Heart left ventricle (tissue), 13 donors: ENCODE data around the gene NREP.

Experiments used
- POLR2A ChIP-seq, 2 donors: fragments of 450-650 bp; IDR thresholded peaks; one replicate each; pipeline ENCODE4 v1.6.1; 2017; ENCODE audit warnings: antibody characterized with exemption in 2 of 2, mild to moderate bottlenecking in 2 of 2, moderate library complexity in 2 of 2
- TF ChIP-seq, protein P1 (sequence below), 12 donors: fragments of 200-600 bp; sonication (generic) in 4 of 12; IDR thresholded peaks; one replicate each; pipeline versions ENCODE4 v1.5.0 to v1.8.0; 2018 to 2022; ENCODE audit warnings: antibody characterized with exemption in 12 of 12, mild to moderate bottlenecking in 5 of 12
- donor health status: ischemic (EF 13 %, LVEDD 7.1; RV severe dilation, severe dysfunction).
- donor health status: DM: no; HTN: yes; CAD: no.
- donor health status: DM: no; HTN: no; CAD: no.
- donor health status: ischemic (EF 25% LVEDD 6.9; RV normal size, moderate dysfunction).
- donor health status: ischemic (EF 25% LVEDD 5.7; RV mildly dilated, moderate dysfunction).
- donor health status: ischemic (EF 35%, LVEDD 5.7; RV mildly dilated, moderate dysfunction).
- donor health status: nonischemic (EF 11% LVEDD 7.7; RV severe dilation, severe dysfunction).
- donor health status: DM: yes; HTN: yes; CAD: no.
- donor health status: PGD.
- donor health status: ischemic (EF 29% LVEDD 5.4; RV normal size, mild dysfunction).
- donor health status: nonischemic (EF 23%, LVEDD 6.1; RV moderate dilation, normal function).

DNA sequence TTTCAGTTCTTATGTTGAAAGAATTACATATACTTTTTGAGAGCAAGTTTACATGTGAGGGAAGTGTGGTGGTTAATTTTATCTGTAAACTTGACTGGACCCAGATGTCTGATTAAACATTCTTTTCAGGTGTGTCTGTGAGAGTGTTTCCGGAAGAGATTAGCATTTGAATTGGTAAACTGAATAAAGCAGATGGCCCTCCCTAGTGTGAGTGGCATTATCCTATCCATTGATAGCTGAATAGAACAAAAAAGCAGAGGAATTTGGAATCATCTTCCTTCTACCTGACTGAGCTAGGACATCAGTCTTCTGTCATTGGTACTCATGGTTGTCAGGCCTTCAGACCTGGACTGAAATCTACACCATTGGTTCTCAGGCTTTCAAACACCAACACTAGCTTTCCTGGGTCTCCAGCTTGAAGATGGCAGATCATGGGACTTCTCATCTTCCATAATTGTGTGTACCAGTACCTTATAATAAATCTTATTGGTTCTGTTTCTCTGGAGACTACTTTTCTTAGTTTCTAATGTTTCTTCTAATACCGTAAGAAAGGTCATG, 36.6 kb downstream of the NREP start:
- TF ChIP-seq, protein P1, sequence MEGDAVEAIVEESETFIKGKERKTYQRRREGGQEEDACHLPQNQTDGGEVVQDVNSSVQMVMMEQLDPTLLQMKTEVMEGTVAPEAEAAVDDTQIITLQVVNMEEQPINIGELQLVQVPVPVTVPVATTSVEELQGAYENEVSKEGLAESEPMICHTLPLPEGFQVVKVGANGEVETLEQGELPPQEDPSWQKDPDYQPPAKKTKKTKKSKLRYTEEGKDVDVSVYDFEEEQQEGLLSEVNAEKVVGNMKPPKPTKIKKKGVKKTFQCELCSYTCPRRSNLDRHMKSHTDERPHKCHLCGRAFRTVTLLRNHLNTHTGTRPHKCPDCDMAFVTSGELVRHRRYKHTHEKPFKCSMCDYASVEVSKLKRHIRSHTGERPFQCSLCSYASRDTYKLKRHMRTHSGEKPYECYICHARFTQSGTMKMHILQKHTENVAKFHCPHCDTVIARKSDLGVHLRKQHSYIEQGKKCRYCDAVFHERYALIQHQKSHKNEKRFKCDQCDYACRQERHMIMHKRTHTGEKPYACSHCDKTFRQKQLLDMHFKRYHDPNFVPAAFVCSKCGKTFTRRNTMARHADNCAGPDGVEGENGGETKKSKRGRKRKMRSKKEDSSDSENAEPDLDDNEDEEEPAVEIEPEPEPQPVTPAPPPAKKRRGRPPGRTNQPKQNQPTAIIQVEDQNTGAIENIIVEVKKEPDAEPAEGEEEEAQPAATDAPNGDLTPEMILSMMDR (IDR thresholded peaks at IDR 0.05): no peak
- no peak for TF ChIP-seq POLR2A (IDR thresholded peaks at IDR 0.05)
